ENCODE results near the gene DOCK8.
A peak's percentile ranks its signal among the peaks of the same experiment; 100 is the strongest.
"Not testable (repeated sequence)": the region's sequence is repeated elsewhere in the genome, so short reads cannot be mapped to it uniquely, and the experiment has no call there.

DOCK8 gene

DNA sequence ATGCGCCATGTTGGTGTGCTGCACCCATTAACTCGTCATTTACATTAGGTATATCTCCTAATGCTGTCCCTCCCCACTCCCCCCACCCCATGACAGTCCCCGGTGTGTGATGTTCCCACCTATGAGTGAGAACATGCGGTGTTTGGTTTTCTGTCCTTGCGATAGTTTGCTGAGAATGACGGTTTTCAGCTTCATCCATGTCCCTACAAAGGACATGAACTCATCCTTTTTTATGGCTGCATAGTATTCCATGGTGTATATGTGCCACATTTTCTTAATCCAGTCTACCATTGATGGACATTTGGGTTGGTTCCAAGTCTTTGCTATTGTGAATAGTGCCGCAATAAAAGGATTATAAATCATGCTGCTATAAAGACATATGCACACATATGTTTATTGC lies 195.0 kb downstream of the DOCK8 start:
- not testable (repeated sequence) for DNase-seq (ENCODE audit: low read depth in 2 of 2)

DNA sequence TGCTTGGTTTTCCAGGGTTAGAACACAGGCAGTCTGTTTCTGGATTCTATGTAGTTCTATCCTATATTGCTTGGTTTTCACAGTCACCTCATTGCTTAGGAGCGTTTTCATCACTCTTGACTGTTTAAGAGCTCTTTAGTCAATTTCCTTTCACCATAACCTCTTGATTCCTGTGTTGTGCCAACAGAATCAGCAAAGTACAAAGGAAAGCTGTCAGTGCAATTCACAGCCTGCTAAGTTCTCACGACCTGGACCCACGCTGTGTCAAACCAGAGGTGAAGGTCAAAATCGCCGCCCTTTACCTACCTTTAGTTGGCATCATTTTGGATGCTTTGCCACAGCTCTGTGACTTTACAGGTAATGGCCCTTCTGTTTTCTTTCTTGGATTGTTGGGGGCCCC lies 199.9 kb downstream of the DOCK8 start:
- no peak for DNase-seq (ENCODE audit: low read depth in 2 of 2)

DNA sequence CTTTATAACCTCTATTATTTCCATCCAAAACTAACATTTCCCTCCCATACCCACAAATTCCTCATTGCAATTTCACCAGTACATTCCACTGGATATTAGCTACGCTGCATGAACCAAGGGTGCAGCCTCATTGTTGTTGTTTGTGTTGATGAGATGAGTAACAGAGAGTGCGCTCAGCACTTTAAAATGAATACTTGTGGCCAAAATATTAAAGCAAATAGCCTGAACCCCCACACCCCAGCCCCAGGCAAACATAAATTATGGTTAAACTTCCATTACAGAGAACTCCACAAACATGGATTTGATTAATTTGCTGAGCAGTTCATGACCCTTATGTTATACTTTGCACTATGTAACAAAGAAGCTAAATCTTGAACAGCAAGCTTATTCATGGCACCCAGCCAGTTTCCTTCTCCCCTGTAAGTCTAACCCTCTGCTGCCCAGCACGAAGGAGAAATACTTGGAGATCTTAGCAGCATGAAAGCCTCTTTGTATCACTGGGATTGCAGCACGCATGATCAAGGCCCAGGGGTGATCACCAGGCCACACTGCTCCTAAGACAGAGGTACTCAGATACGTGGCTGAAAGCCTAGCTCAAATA lies 205.0 kb downstream of the DOCK8 start:
- no peak for DNase-seq (ENCODE audit: low read depth in 2 of 2)

DNA sequence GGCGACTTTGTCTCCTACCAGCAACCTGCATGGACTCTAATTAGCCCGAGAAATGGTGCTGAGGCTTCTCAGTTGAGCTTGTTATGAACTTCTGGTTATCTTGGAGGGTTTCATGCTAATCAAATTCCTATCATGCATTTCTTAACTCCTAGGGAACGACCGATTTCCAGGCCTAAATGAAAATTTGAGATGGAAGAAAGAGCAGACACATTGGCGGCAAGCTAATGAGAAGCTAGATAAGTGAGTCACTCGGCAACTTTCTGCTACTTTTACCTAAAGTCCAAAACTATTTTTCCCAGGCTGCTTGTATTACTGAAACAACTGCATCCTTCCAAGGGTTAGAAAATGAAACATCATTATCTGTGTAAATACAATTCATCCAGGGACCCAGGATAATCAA lies 207.2 kb downstream of the DOCK8 start:
- DNase-seq (ENCODE audit: low read depth in 2 of 2): no peak

DNA sequence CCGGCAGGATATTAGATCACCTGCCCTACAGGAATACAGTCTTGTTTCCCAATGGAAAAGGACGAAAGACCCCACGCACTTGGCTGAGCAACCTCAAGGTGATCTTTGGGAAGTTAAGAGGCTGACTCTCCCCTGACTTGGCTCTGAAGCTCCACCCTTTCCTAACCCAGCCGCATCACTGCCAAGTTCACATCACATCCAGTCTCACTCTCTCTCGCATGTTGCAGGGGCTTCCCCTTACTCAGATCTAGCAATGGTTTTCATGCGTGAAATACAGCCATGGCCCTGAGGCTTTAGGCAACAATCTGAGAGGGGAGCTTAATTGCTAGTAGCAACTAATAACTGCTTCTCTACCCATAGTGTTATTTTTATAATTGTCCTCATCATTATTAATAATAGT lies 211.6 kb downstream of the DOCK8 start:
- no peak for DNase-seq (ENCODE audit: low read depth in 2 of 2)

DNA sequence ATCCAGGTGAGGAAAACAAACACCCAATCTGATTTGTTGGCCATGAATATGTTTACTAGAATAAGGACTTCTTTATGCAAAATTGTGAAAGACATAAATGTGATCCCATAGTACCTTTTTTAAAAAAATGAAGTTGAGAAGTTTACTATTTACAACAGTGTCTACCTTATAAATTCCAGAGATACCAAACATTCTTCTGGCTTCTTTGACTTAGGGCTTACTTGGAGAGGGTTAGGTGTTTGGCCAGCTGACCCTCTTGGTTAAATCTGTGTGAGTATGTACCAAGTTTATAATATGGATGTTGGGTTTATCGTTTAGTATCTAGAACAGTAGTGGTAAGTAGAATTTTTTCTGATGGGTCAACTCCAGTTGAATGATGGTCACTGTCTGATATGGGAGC lies 212.3 kb downstream of the DOCK8 start:
- DNase-seq (ENCODE audit: low read depth in 2 of 2): no peak

DNA sequence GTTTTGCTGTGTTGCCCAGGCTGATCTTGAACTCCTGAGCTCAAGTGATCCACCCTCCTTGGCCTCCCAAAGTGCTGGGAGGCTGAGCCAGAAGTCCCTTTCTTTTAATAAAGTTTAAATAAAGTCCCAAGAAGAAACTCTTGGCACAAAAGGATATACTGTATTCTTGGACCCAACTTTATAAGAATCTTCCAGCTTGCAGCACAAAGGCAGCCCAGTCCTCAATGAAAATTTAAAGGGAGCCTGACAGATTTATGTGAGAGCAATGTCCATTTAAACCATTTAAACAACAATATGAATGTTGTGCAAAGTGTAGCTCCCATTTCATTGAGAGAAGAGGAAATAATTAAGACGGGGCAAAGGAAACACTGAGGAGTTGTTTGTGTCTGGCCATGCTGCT lies 217.0 kb downstream of the DOCK8 start:
- DNase-seq (ENCODE audit: low read depth in 2 of 2): no peak

DNA sequence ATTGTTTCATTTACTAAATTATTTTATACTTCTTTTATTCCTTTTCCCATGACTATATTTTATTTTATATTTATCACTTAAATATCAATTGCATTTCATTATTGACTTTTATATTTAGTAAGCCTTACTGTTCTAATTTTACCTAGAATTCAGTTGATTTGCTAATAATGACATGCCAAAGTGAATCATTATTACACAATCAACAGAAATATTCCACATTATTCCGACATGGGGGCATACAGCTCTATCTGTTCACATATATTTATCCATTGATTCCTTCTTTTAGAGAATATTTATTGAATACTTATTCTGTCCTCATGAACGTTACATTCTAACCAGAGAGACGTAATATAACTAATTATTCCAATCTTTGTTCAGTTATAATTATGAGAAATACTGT lies 221.8 kb downstream of the DOCK8 start:
- DNase-seq (ENCODE audit: low read depth in 2 of 2): no peak

DNA sequence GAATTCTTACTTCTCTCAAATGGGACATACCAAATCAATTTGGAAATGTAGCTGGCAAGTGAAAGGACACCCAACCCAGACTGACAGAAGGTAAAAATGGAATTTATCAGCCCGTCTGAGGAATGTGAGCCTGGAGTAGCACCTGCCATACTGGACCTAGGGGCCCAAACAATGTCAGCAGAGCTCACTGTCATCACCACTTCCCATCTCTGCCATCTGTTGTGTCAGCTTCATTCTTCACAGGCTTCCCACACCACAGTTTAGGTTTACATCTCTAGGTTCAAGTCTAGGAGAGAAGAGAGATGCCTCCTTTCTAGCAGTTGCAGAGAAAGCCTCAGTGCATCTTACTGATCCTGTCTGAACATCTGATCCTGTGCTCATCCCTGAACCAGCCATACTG lies 222.4 kb downstream of the DOCK8 start:
- no peak for DNase-seq (ENCODE audit: low read depth in 2 of 2)

DNA sequence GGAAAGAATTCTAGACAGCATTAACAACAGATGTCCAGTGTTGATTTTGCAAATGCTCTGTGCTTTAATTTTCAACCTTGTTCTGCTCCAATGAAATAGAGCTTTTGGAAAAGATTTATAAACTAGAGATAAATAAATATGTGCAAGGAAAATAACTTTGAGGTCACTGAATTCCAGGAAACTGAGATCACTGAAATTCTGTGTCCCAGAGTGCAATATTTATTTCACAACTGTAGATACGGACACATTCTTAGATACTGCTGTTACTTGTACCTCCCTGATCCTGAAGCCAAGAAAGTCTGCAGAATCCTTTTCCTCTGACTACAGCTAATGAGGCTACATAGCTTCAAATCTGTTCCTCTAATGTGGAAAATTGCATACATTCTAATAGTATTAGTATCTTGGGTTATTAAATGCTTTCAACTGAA lies 222.9 kb downstream of the DOCK8 start:
- no peak for DNase-seq (ENCODE audit: low read depth in 2 of 2)

DNA sequence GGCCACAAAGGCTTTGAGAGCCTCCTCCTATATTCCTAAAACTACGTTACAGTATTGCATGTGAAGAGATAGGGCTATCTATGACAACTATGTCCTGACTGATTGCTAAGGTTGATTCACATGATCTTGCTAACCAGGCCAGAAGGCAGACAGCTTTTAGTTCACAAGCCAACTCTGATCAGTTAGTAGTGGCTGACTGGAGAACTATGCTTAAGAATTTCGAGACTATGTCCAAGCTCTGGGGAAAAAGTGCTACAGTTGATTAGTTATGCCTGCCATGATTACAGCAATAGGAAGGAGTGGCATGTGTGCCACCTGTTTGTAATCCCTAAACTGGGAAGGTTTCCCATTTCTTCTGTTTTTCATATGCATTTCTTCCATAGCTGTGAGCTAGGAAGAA lies 223.4 kb downstream of the DOCK8 start:
- DNase-seq (ENCODE audit: low read depth in 2 of 2): no peak

DNA sequence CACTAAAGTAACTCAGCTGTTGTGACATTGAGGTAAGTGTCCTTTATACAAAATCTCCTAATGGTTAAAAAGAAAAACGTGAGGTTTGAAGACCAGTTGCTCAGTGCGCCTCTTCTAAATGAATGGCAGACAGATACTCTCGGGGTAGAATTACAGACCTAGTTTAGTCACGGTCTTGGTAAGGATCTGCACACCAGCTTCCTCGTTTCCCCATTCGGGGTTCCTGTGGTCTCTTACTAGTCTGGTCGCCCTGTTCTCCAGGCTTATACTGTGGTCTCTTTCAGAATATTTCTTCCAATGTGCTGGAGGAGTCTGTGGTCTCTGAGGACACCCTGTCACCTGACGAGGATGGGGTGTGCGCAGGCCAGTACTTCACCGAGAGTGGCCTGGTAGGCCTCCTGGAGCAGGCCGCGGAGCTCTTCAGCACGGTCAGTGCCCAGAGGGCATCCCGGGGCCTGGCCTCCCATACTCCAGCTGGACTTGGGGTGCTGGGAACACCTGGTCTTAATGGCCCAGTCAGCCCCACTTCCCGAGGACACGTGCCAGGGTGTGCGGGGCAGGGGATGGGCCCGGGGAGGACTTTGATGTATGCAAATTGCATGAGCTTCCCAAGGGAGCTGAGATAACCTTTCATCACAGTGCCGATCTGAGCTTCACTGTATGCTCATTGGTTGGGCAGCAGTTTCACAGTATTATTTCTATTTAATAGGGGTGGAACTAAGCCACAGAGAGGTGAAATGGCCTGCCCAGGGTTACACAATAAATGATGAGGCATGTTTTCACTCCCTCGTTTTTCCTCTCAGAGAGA lies 224.5 kb downstream of the DOCK8 start:
- DNase-seq (ENCODE audit: low read depth in 2 of 2): no peak

DNA sequence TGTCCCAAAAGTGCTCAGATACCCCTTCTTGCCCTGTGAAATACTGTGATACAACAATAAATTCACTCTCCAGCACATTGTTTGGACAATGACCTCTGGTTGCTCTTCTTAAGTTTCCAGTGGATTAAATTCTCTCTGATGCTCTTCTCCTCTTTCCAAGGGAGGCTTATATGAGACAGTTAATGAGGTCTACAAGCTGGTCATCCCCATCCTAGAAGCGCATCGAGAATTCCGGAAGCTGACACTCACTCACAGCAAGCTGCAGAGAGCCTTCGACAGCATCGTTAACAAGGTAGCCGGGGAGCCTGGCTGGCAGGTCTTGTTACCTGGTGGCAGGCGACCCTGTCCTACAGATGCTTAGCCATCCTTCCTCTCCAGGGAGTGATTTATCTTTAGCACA lies 226.5 kb downstream of the DOCK8 start:
- no peak for DNase-seq (ENCODE audit: low read depth in 2 of 2)

DNA sequence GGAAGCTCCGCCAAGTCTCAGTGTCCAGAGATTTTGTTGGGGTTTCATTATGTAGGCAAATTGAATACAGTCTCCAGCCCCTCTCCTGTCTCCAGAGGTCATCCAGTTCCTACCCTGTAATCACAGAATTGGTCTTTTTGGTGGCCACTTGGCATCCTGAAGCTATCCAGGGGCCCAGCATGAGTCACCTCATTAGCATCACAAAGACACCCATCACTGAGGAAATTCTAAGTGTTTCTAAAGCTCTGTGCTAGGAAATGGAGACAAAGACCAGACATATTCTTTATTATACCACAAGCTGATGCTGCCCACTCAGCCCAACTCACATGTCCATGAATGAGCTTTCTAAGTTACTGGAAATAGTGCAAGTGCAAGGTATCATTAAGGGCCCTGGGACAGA lies 229.9 kb downstream of the DOCK8 start:
- DNase-seq (ENCODE audit: low read depth in 2 of 2): no peak

DNA sequence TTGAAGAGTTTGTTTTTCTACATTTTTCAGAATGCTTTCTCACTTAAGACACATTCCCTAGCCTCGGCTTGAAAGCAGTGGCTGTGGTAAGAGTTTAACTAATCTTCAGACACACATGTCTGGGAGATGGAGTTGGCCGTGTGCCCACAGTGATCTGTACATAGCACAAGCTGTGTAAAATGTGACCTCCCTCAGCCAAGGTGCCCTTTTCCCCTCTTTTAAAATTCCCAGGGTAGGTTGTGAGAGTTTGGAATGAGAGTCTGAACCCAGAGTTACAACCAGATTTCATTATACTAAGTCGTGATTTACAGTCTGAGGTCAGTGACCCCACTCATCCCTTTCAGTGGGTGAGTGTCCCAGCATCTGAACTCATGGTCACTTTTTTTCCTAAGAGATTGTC lies 230.4 kb downstream of the DOCK8 start:
- no peak for DNase-seq (ENCODE audit: low read depth in 2 of 2)

DNA sequence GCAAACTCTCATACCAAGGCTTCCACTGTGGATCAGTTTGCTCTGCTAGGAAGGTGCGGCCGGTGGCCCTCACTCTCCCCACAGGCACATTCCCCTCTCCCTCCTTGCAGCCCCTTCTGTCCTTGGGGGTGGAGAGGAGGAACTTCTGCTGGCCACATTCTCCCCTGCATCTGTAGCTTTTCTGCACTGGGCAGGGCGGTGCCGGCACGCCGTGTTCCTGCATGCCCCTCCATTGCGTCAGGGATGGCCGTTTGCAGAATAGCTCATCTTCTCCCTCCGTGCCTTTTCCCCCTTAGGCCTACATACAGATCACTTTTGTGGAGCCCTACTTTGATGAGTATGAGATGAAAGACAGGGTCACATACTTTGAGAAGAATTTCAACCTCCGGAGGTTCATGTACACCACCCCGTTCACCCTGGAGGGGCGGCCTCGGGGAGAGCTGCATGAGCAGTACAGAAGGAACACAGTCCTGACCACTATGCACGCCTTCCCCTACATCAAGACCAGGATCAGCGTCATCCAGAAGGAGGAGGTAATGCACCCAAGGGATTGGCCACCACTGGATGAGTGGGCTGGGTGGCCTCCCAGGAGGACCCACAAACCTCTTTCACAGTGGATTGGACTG lies 231.5 kb downstream of the DOCK8 start:
- DNase-seq (ENCODE audit: low read depth in 2 of 2): no peak

DNA sequence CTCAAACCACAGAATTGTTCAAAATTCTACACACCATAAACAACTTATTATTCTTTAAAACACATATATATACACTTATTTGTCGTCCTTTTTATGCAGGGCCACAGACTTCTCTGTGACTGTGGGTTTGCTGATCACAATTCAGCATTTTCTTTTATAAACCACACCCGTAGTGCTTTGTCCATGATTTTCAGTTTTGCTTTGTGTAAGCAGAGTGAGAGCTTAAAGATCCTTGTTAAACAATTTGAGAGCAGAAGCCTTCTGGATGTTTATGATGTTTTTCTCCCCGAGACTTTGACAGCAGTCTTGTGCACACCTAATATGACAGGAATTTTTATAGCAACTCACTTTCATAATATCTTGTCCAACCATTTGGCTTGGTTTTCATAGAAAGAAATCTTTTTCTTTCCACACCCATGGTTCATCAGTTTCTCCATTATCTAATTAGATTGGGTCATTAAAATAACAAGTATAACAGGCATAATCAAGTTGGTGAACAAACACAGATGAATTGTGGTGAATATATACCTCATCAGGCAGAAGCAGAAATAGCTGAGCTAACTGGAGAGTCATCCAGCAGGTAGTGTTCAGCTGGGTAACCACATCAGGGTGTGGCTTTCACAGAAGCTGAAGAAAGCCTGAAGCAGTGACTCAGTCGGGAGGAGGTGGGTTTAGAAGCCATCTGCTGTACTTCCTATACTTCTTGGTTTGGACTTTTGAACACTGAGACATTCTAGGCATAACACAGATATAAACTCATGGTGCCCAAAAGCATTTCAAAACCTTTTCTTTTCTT lies 232.8 kb downstream of the DOCK8 start:
- peak in 1 of 2 donors; percentile 59 for DNase-seq (ENCODE audit: low read depth in 2 of 2)

DNA sequence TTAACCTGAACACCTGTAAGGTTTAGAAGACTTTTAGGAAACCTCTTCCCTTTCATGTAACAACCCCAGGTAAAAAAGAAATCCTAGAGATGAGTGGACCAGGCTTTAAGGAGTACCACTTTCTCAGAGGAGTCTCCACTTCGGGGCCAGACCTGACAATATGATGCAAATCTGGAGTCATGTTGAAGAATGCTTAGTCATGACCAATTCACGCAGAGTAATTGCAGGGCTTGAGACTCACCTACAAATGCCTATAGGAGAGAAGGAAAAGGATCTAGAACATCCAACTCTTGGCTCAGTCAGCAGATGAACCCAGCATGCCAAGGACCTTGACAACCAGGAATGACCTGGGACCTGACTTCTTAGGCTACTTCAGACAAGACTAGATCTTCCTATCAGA lies 235.4 kb downstream of the DOCK8 start:
- DNase-seq (ENCODE audit: low read depth in 2 of 2): no peak

DNA sequence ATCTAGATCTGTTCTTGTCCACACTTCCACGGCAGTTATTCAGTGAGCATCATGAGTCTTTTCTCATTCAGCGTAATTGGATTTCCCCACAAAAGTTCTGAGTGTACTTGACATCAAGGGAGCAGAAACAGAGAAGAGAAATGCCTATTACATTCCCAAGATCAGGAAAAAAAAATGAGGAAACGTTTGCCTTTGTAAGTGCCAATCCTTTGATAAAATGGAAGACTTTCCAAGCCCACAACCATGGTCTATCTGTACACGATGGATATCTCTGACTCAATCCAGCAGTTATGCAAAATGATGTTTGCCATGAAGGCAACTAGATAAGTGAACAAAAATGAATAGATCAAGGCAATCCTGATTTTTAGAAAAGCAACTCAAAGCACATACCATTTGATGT lies 235.9 kb downstream of the DOCK8 start:
- no peak for DNase-seq (ENCODE audit: low read depth in 2 of 2)

DNA sequence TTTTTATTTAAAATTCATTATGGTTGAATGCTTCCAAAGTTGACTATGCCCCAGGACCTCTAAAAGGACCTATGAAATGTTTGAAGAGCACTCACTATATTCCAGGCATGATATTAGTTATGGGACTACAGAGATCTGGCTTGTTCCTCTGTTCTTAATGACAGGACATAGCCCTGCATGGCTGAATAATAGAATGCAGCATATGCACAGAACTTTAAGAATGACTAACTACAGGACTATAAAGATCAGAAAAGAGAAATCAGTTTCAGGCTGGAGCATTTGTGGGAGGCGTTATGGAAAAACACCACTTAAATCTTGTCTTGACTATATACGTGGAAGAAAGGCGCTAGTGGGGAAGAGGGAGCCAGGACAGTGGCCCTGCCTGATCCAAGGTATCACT lies 239.2 kb downstream of the DOCK8 start:
- no peak for DNase-seq (ENCODE audit: low read depth in 2 of 2)

DNA sequence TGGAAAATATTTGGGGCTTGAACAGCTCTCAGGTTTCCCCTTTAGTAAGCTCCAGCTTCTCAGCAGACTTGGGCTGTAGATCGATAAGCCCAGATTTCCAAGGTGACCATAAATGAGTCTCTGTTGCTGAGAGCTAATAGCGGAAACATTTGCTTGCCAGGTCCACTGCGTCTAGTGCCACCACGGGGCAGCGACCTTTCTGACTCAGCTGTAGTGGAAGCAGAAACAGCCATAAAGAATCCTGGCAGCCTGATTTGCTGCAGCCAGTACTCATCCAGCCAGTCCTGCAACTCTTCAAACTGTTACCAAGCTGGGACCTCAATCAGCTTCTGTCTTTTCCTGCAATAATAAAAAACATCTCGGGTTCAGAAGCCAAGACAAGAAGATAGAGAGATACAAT lies 241.7 kb downstream of the DOCK8 start:
- no peak for DNase-seq (ENCODE audit: low read depth in 2 of 2)

DNA sequence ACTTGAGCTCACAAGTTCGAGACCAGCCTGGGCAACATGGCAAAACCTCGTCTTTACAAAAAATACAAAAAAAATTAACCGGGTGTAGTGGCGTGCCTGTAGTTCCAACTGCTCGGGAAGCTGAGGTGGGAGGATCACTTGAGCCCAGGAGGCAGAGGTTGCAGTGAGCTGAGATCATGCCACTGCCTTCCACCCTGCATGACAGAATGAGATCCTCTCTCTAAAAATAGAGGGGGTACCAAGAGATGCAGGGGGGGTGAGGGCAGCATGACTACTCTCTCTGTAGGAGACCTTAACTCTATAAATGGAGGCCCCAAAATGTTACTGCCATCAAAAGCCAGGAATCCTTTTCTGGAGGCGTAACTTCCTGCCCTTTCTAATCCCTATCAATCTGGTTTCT lies 243.9 kb downstream of the DOCK8 start:
- no peak for DNase-seq (ENCODE audit: low read depth in 2 of 2)

Measured in stimulated activated CD4-positive, alpha-beta T cell treated with anti-CD3 and anti-CD28 coated beads, Interleukin-1b, Interleukin-23, amount 100 ng/mL, for 4 hours (primary cell).